ENCODE measurements around the gene IGFN1. TPM values are rescaled to one million over a fixed set of nuclear protein-coding genes. Genes with fewer than 3 reads are reported as not detected.

Gene IGFN1
- polyA plus RNA-seq, 1 of the 3 experiments (the other 2 are of a cell fraction): 0.18 TPM

DNA sequence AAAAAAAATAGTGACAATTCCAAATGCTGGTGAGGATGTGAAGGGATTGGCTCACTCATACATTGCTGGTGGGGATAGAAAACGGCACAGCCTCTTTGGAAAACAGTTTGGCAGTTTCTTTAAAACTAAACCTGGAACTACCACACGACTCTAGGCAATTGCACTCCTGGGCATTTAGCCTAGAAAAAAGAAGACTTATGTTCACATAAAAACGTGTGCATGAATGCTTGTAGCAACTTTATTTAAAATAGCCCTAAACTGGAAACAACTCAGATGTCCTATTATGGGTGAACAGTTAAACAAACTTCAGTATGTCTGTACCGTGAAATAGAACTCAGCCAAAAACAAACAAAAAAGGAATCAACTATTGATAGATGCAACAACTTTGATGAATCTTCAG lies 26.9 kb upstream of the IGFN1 start:
- no peak for DNase-seq
- ChIA-PET CTCF (no interaction called here), POLR2A (no interaction called here)
- H3K4me3 ChIP-seq (ENCODE audit: low read depth in 2 of 2, low read length in 1 of 2): no peak overlapping the region
- H3K79me2 ChIP-seq (ENCODE audit: insufficient read depth): no peaks in the 10 kb centered on the region
- no peak overlapping the region for H3K27ac ChIP-seq (ENCODE audit: low read depth in 2 of 2, low read length in 1 of 2)
- H3K4me2 ChIP-seq: no peak overlapping the region
- TF ChIP-seq TAF1 (IDR thresholded peaks at IDR 0.05; ENCODE audit: borderline replicate concordance, low read depth, low read length) (no peak), TCF12 (IDR thresholded peaks at IDR 0.05) (no peak), MXI1 (IDR thresholded peaks at IDR 0.05; ENCODE audit: low read depth, low read length) (no peak), YY1 (IDR thresholded peaks at IDR 0.05; ENCODE audit: low read depth) (no peak), RXRA (IDR thresholded peaks at IDR 0.05; ENCODE audit: borderline replicate concordance, low read depth) (no peak), RCOR1 (IDR thresholded peaks at IDR 0.05; ENCODE audit: low read length) (no peak), FOXM1 (IDR thresholded peaks at IDR 0.05; ENCODE audit: low read depth) (no peak), NFIC (IDR thresholded peaks at IDR 0.05; ENCODE audit: borderline replicate concordance) (no peak), POLR2AphosphoS5 (IDR thresholded peaks at IDR 0.05; ENCODE audit: low read depth, low read length) (no peak), GATA2 (CRISPR knock-in tag; IDR thresholded peaks at IDR 0.05) (no peak), MEF2A (IDR thresholded peaks at IDR 0.05; ENCODE audit: borderline replicate concordance, low read depth) (no peak), ELF1 (IDR thresholded peaks at IDR 0.05) (no peak), SMC3 (IDR thresholded peaks at IDR 0.05; ENCODE audit: low read depth, low read length) (no peak), GABPA (IDR thresholded peaks at IDR 0.05; ENCODE audit: low read depth) (no peak)
- TF ChIP-seq, protein P1, sequence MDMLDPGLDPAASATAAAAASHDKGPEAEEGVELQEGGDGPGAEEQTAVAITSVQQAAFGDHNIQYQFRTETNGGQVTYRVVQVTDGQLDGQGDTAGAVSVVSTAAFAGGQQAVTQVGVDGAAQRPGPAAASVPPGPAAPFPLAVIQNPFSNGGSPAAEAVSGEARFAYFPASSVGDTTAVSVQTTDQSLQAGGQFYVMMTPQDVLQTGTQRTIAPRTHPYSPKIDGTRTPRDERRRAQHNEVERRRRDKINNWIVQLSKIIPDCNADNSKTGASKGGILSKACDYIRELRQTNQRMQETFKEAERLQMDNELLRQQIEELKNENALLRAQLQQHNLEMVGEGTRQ (IDR thresholded peaks at IDR 0.05; ENCODE audit: borderline replicate concordance, low read depth, low read length): no peak
- TF ChIP-seq, protein P2, sequence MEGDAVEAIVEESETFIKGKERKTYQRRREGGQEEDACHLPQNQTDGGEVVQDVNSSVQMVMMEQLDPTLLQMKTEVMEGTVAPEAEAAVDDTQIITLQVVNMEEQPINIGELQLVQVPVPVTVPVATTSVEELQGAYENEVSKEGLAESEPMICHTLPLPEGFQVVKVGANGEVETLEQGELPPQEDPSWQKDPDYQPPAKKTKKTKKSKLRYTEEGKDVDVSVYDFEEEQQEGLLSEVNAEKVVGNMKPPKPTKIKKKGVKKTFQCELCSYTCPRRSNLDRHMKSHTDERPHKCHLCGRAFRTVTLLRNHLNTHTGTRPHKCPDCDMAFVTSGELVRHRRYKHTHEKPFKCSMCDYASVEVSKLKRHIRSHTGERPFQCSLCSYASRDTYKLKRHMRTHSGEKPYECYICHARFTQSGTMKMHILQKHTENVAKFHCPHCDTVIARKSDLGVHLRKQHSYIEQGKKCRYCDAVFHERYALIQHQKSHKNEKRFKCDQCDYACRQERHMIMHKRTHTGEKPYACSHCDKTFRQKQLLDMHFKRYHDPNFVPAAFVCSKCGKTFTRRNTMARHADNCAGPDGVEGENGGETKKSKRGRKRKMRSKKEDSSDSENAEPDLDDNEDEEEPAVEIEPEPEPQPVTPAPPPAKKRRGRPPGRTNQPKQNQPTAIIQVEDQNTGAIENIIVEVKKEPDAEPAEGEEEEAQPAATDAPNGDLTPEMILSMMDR (IDR thresholded peaks at IDR 0.05): no peak
- TF ChIP-seq, protein P3, sequence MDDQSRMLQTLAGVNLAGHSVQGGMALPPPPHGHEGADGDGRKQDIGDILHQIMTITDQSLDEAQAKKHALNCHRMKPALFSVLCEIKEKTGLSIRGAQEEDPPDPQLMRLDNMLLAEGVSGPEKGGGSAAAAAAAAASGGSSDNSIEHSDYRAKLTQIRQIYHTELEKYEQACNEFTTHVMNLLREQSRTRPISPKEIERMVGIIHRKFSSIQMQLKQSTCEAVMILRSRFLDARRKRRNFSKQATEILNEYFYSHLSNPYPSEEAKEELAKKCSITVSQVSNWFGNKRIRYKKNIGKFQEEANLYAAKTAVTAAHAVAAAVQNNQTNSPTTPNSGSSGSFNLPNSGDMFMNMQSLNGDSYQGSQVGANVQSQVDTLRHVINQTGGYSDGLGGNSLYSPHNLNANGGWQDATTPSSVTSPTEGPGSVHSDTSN (IDR thresholded peaks at IDR 0.05): no peak
- no peaks in the 10 kb centered on the region for H3K9me3 ChIP-seq
- no peak overlapping the region for H2AFZ ChIP-seq (ENCODE audit: low read depth)
- peaks cover 0 to 5% of the 10 kb centered on the region in 2 experiments; a peak in 2 of 4 replicates for H3K4me1 ChIP-seq (ENCODE audit: control insufficient read depth in 1 of 2, insufficient read depth in 2 of 2, low read depth in 1 of 2, low read length in 1 of 2)
- WGBS (ENCODE audit: low lambda C conversion rate): 61% methylated on average over 4 of the region's 4 CpGs
- H3K9ac ChIP-seq: no peak overlapping the region
- no peaks in the 10 kb centered on the region for H4K20me1 ChIP-seq (ENCODE audit: insufficient read depth)
- no peaks in the 10 kb centered on the region for H3K9me2 ChIP-seq
- H3K36me3 ChIP-seq (replicated peaks in 1 of 2; ENCODE audit: control insufficient read depth in 1 of 2, insufficient read depth in 2 of 2, low read length in 1 of 2): no peaks in the 10 kb centered on the region
- H3F3A ChIP-seq (replicated peaks; ENCODE audit: insufficient read depth): no peaks in the 10 kb centered on the region
- 0 out of 2 replicates have a peak, but pooled peaks cover 7% of the 10 kb centered on the region for H3K27me3 ChIP-seq (ENCODE audit: insufficient read depth)
